ENCODE measurements around the gene HGFAC. TPM values are rescaled to one million over a fixed set of nuclear protein-coding genes. Genes with fewer than 3 reads are reported as not detected.

The HGFAC gene
- total RNA-seq, 1 experiment from 2014 or later = not detected

Other genes with a start within 250 kb of the HGFAC start
- 0.10 and 0.12 TPM in 2 replicates for gene MSANTD1, start 192.8 kb upstream of the HGFAC start, total RNA-seq (2014; rRNA removed; shearing (Covaris generic))
- gene RGS12, start 148.9 kb upstream of the HGFAC start, total RNA-seq (2014; rRNA removed; shearing (Covaris generic)) = 7.6 and 9.2 TPM in 2 replicates
- gene DOK7, start 21.3 kb downstream of the HGFAC start, total RNA-seq (2014; rRNA removed; shearing (Covaris generic)) = not detected in 2 replicates
- 50.0 and 87.4 TPM in 2 replicates for gene LRPAP1, start 90.5 kb downstream of the HGFAC start, total RNA-seq (2014; rRNA removed; shearing (Covaris generic))

Measured in RPMI7951 (cell line).